ENCODE measurements around the gene SLC44A2.

Gene SLC44A2

GRCh38 chr19:10604460-10604980 is 20.8 kb upstream of the SLC44A2 start:
- H3K27ac Mint-ChIP-seq: peak overlapping the region; percentile 55 to 68 (median 63)
- peaks cover 6% of the 10 kb centered on the region for H3K27me3 Mint-ChIP-seq (ENCODE audit: low read depth)
- peak overlapping the region; percentile 84 to 91 (median 89) for H3K4me3 Mint-ChIP-seq
- H3K9me3 Mint-ChIP-seq: no peaks in the 10 kb centered on the region
- no peak for TF ChIP-seq CTCF (IDR thresholded peaks at IDR 0.05; ENCODE audit: unreplicated experiment in 3 of 3)
- peaks cover 13% of the 10 kb centered on the region for H3K4me1 Mint-ChIP-seq
- no peaks in the 10 kb centered on the region for H3K36me3 Mint-ChIP-seq (ENCODE audit: low read depth)

- no peak overlapping the region for H3K27ac Mint-ChIP-seq
- no peak for TF ChIP-seq CTCF (IDR thresholded peaks at IDR 0.05; ENCODE audit: unreplicated experiment in 3 of 3)
- no peak overlapping the region for H3K4me3 Mint-ChIP-seq
- no peaks in the 10 kb centered on the region for H3K4me1 Mint-ChIP-seq
- no peaks in the 10 kb centered on the region for H3K9me3 Mint-ChIP-seq
- H3K27me3 Mint-ChIP-seq (ENCODE audit: low read depth): no peaks in the 10 kb centered on the region
- H3K36me3 Mint-ChIP-seq (ENCODE audit: low read depth): no peaks in the 10 kb centered on the region
Measured at GRCh38 chr19:10611907-10612306, 13.4 kb upstream of the SLC44A2 start.

- no peak overlapping the region for H3K4me3 Mint-ChIP-seq
- H3K27ac Mint-ChIP-seq: no peak overlapping the region
Measured at GRCh38 chr19:10612499-10613119, 12.7 kb upstream of the SLC44A2 start.

GRCh38 chr19:10615429-10616023 is 9.8 kb upstream of the SLC44A2 start:
- peaks cover 6% of the 10 kb centered on the region for H3K4me1 Mint-ChIP-seq
- no peak overlapping the region for H3K4me3 Mint-ChIP-seq
- H3K27me3 Mint-ChIP-seq (ENCODE audit: low read depth): no peaks in the 10 kb centered on the region

More at GRCh38 chr19:10612499-10613119, 12.7 kb upstream of the SLC44A2 start:
- H3K36me3 Mint-ChIP-seq (ENCODE audit: low read depth): peaks cover 1% of the 10 kb centered on the region
- TF ChIP-seq CTCF (IDR thresholded peaks at IDR 0.05; ENCODE audit: unreplicated experiment in 3 of 3): no peak
- peaks cover 2% of the 10 kb centered on the region for H3K4me1 Mint-ChIP-seq
- H3K27me3 Mint-ChIP-seq (ENCODE audit: low read depth): no peaks in the 10 kb centered on the region
- no peaks in the 10 kb centered on the region for H3K9me3 Mint-ChIP-seq

GRCh38 chr19:10617409-10618121 is 7.8 kb upstream of the SLC44A2 start:
- no peak for TF ChIP-seq CTCF (IDR thresholded peaks at IDR 0.05; ENCODE audit: unreplicated experiment in 3 of 3)
- Mint-ChIP-seq H3K4me1 (peaks cover 6% of the 10 kb centered on the region), H3K36me3 (ENCODE audit: low read depth) (peaks cover 9% of the 10 kb centered on the region)

More at GRCh38 chr19:10615429-10616023, 9.8 kb upstream of the SLC44A2 start:
- Mint-ChIP-seq H3K36me3 (ENCODE audit: low read depth) (peaks cover 4% of the 10 kb centered on the region), H3K9me3 (no peaks in the 10 kb centered on the region), H3K27ac (no peak overlapping the region)
- TF ChIP-seq CTCF (IDR thresholded peaks at IDR 0.05; ENCODE audit: unreplicated experiment in 3 of 3): no peak

More at GRCh38 chr19:10617409-10618121, 7.8 kb upstream of the SLC44A2 start:
- Mint-ChIP-seq H3K4me3 (no peak overlapping the region), H3K27me3 (ENCODE audit: low read depth) (no peaks in the 10 kb centered on the region), H3K27ac (peak overlapping the region in 1 of 3 experiments; percentile 20), H3K9me3 (no peaks in the 10 kb centered on the region)

Data from nephron (organoid).